K562 (cell line): Measurements from ENCODE around the gene CSTPP1. TPM values are rescaled to one million over a fixed set of nuclear protein-coding genes. Genes with fewer than 3 reads are reported as not detected.

Experiments used
- ATAC-seq: fragments of 200-7000 bp; cut with Tn5 transposase; 3 replicates; pipeline ENCODE4 v1.9.1; 2020; ENCODE audit warnings: moderate library complexity
- BruUV-seq: library from RNA; stranded (reverse); fragments of 400-500 nt; replicated peaks from 2 replicates; lab custom pipeline; 2021; lab: Mats Ljungman, UMichigan
- CTCF ChIA-PET: fragments of 300-600 bp; formaldehyde crosslinking; extraction: SDS; loops from one replicate; lab custom pipeline; 2021; ENCODE audit warnings: low intra/inter-chr PET ratio; lab: Yijun Ruan, JAX
- POLR2A ChIA-PET: fragments of 300-600, 350-650 bp; sonication (Branson Sonifier 250); formaldehyde crosslinking; extraction: SDS; loops from one replicate; lab custom pipeline; 2021; ENCODE audit warnings: antibody characterized with exemption, inconsistent platforms; lab: Yijun Ruan, JAX
- DNase-seq, 4 experiments: peaks; one replicate each; pipeline versions ENCODE4 v3.0.0 to v3.0.0-alpha.2; 2011 to 2018; ENCODE audit warnings: low spot score in 3 of 4, mixed read lengths in 3 of 4; ENCODE audit errors: extremely low read depth in 1 of 4
- FAIRE-seq: peaks from 2 replicates; lab custom pipeline; 2011; peaks lifted over from hg19 to GRCh38; lab: Jason Lieb, UNC
- H2AFZ ChIP-seq: 2 replicates; pipeline ENCODE4 v1.6.0; 2011; ENCODE audit warnings: low read depth, low read length, control low read depth, inconsistent platforms
- H3K27ac ChIP-seq: fragments of 200-600 bp; 3 replicates; pipeline ENCODE4 v1.8.0; 2011; ENCODE audit warnings: low read depth, mild to moderate bottlenecking, control low read depth, inconsistent platforms, low read length, moderate library complexity, mixed read lengths; ENCODE audit errors: extremely low read depth
- H3K27me3 ChIP-seq, 2 experiments: fragments of 300-600 bp in 1 of 2; 2 replicates in 1 of 2; 3 replicates in 1 of 2; pipeline versions ENCODE4 v1.6.0 to v1.8.0; 2011; ENCODE audit warnings: inconsistent platforms in 2 of 2, low read length in 2 of 2, mild to moderate bottlenecking in 1 of 2, mixed read lengths in 1 of 2, moderate library complexity in 1 of 2; ENCODE audit not compliant: control insufficient read depth in 2 of 2, insufficient read depth in 2 of 2
- H3K36me3 ChIP-seq: fragments of 300-600 bp; 3 replicates; pipeline ENCODE4 v1.8.0; 2011; ENCODE audit warnings: mild to moderate bottlenecking, low read length, inconsistent platforms; ENCODE audit not compliant: control insufficient read depth, insufficient read depth
- H3K4me1 ChIP-seq, 2 experiments: fragments of 200-600 bp in 1 of 2; replicated peaks in 1 of 2; 2 replicates in 1 of 2; 3 replicates in 1 of 2; pipeline versions ENCODE4 v1.5.1 to v1.8.0; 2011; ENCODE audit warnings: inconsistent platforms in 2 of 2, low read length in 2 of 2, mild to moderate bottlenecking in 1 of 2, mixed read lengths in 1 of 2, moderate library complexity in 1 of 2; ENCODE audit not compliant: control insufficient read depth in 2 of 2, insufficient read depth in 2 of 2
- H3K4me2 ChIP-seq: 2 replicates; pipeline ENCODE4 v1.6.1; 2011; ENCODE audit warnings: low read length, control low read depth, inconsistent platforms, mixed read lengths; ENCODE audit not compliant: insufficient read depth
- H3K4me3 ChIP-seq: fragments of 200-600 bp; sonication (generic), shearing (Covaris generic); 2 replicates; pipeline ENCODE4 v1.5.1; 2016; ENCODE audit warnings: control low read depth, inconsistent platforms
- H3K79me2 ChIP-seq: fragments of 200-600 bp; 3 replicates; pipeline ENCODE4 v1.8.0; 2011; ENCODE audit warnings: low read length, inconsistent platforms; ENCODE audit not compliant: control insufficient read depth, insufficient read depth
- H3K9ac ChIP-seq, 2 experiments: 2 replicates each; pipeline versions ENCODE4 v1.6.0 to v1.6.1; 2011; ENCODE audit warnings: low read depth in 2 of 2, low read length in 2 of 2, control low read depth in 1 of 2, inconsistent platforms in 1 of 2, mild to moderate bottlenecking in 1 of 2, mixed read lengths in 1 of 2; ENCODE audit not compliant: insufficient read depth in 1 of 2
- H3K9me1 ChIP-seq: one replicate; pipeline ENCODE4 v1.6.0; 2011; ENCODE audit warnings: inconsistent platforms, mild to moderate bottlenecking, low read length, moderate library complexity; ENCODE audit not compliant: control insufficient read depth, insufficient read depth
- H3K9me3 ChIP-seq: replicated peaks from 2 replicates; pipeline ENCODE4 v1.5.1; 2011; ENCODE audit warnings: low read depth, low read length, inconsistent platforms; ENCODE audit not compliant: control insufficient read depth, insufficient read depth
- H4K20me1 ChIP-seq: replicated peaks from 2 replicates; pipeline ENCODE4 v1.6.1; 2011; ENCODE audit warnings: low read length, inconsistent platforms, mixed read lengths; ENCODE audit not compliant: control insufficient read depth, insufficient read depth
- ATF7 ChIP-seq: fragments of 450-650 bp; IDR thresholded peaks from 2 replicates; pipeline ENCODE4 v1.7.1; 2014; ENCODE audit warnings: mild to moderate bottlenecking, moderate library complexity
- CHCHD3 ChIP-seq: fragments of 250-450 bp; sonication (Bioruptor Pico); IDR thresholded peaks from 2 replicates; pipeline ENCODE4 v2.1.2; 2022; ENCODE audit warnings: mild to moderate bottlenecking
- HDAC2 ChIP-seq: fragments of 450-650 bp; IDR thresholded peaks from 2 replicates; pipeline ENCODE4 v1.6.1; 2016; ENCODE audit warnings: mild to moderate bottlenecking
- KHSRP ChIP-seq: fragments of 450-650 bp; IDR thresholded peaks from 2 replicates; pipeline ENCODE4 v1.6.1; 2017
- NEUROD1 ChIP-seq: fragments of 150-350 bp; IDR thresholded peaks from 2 replicates; pipeline ENCODE4 v1.6.1; 2014; ENCODE audit warnings: borderline replicate concordance, low read length, low read depth; ENCODE audit not compliant: partially characterized antibody
- SIX5 ChIP-seq, 2 experiments: IDR thresholded peaks; 2 replicates each; pipeline ENCODE4 v1.6.1; 2011; ENCODE audit warnings: low read length in 2 of 2, borderline replicate concordance in 1 of 2, low read depth in 1 of 2, mild to moderate bottlenecking in 1 of 2, moderate library complexity in 1 of 2; ENCODE audit not compliant: insufficient read depth in 1 of 2
- WGBS: fragments of 100-300 bp; shearing (Covaris generic); methylation state at CpG from one replicate; pipeline ENCODE4 v1.1.6; 2016; ENCODE audit warnings: low coverage, mixed read lengths; ENCODE audit not compliant: insufficient coverage; ENCODE audit errors: missing lambda C conversion rate; 5-methylcytosine and 5-hydroxymethylcytosine counted together
- in situ Hi-C: fragments of 300-500 bp; cut with MboI; formaldehyde crosslinking; loops from 4 replicates; pipeline ENCODE4 v1.15.0; 2018; ENCODE audit warnings: inconsistent platforms, mixed read lengths
- intact Hi-C: fragments of 100-400 bp; cut with micrococcal nuclease; formaldehyde crosslinking; loops from 2 replicates; pipeline ENCODE4 v1.14.2; 2022
- polyA plus RNA-seq, 8 experiments: library from polyadenylated mRNA; depleted of rRNA in 4 of 8; stranded (reverse) in 5 of 8; unstranded in 3 of 8; fragments of >200 nt; fragmentation: Nextera tagmentation in 2 of 8; fragmentation: Illumina TruSeq in 1 of 8; extraction: Ambion mirVana in 2 of 8; extraction: Trizol in 1 of 8; gene quantifications; 2 replicates each; pipeline versions ENCODE4 v1.2.1 to v1.2.3, GENCODE V29; 2011 to 2014; ENCODE audit warnings: inconsistent platforms in 1 of 8, missing spikeins in 1 of 8
- total RNA-seq, 7 experiments: library from RNA; depleted of rRNA in 6 of 7; stranded (reverse); fragments of >200 nt in 6 of 7; fragmentation: Illumina TruSeq in 2 of 7; extraction: Trizol in 2 of 7; gene quantifications; 2 replicates each; pipeline versions ENCODE4 v1.2.1 to v1.2.3, GENCODE V29; 2011 to 2021; ENCODE audit warnings: low replicate concordance in 1 of 7
- TF ChIP-seq, protein P1 (sequence below): fragments of 450-650 bp; IDR thresholded peaks from 2 replicates; pipeline ENCODE4 v1.6.1; 2017; ENCODE audit warnings: mild to moderate bottlenecking, moderate library complexity
- TF ChIP-seq, protein P2 (sequence below): fragments of 200-800 bp; sonication (Bioruptor generic); IDR thresholded peaks from 2 replicates; pipeline ENCODE4 v1.6.1; 2016; ENCODE audit warnings: missing genetic modification characterization, missing compliant biosample characterization

CSTPP1 gene
- total and polyA plus RNA-seq, 9 of the 15 experiments (the other 6 are each of a cell fraction or from before 2014, with no cell fraction given), result 6.5 to 17.8 (median 9.2) TPM

DNA sequence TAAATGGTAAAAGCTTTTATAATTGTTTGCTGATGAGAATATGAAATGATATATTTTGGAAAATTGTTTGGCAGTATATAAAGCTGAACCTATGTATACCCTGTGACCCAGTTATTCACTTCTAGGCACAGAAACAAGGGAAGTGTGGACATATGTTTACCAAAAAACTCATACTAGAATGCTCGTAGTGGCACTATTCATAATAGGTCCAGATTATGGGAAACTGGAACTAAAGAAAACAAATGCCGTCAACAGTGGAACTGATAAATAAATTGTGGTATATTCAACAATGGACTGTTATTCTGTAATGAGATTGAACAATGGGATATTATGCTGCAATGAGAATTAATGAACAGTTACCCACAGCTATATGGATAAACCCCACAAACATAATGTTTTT lies 32.8 kb downstream of the CSTPP1 start:
- Histone ChIP-seq H3K36me3 (no peaks in the 10 kb centered on the region; the same call in 2 of the 3 replicates), H3K9me1 (no peaks in the 10 kb centered on the region), H3K9me3 (0 out of 2 replicates have a peak, but pooled peaks cover 2% of the 10 kb centered on the region), H3K4me2 (no peak overlapping the region), H3K27me3 (no peaks in the 10 kb centered on the region), H3K9ac (no peak overlapping the region), H3K4me3 (no peak overlapping the region), H3K79me2 (no peaks in the 10 kb centered on the region), H4K20me1 (no peaks in the 10 kb centered on the region), H2AFZ (no peak overlapping the region), H3K27ac (no peak overlapping the region), H3K4me1 (peaks cover 0 to 4% of the 10 kb centered on the region in 2 experiments; a peak in 1 of 5 replicates)
- ATAC-seq (no peak), FAIRE-seq (no peak), DNase-seq (no peak)
- WGBS, result 88% methylated on average over 2 of the region's 2 CpGs
- intact Hi-C loops, result no loop called here
- CTCF ChIA-PET, result no interaction called here
- BruUV-seq, result no TSS peak
- in situ Hi-C loops, result no loop called here
- TF ChIP-seq SIX5 (IDR thresholded peaks at IDR 0.05; ENCODE audit: borderline replicate concordance in 1 of 2, insufficient read depth in 1 of 2, low read depth in 1 of 2, low read length in 2 of 2) (no peak), NEUROD1 (no peak), ATF7 (no peak)
- POLR2A ChIA-PET, result no interaction called here

DNA sequence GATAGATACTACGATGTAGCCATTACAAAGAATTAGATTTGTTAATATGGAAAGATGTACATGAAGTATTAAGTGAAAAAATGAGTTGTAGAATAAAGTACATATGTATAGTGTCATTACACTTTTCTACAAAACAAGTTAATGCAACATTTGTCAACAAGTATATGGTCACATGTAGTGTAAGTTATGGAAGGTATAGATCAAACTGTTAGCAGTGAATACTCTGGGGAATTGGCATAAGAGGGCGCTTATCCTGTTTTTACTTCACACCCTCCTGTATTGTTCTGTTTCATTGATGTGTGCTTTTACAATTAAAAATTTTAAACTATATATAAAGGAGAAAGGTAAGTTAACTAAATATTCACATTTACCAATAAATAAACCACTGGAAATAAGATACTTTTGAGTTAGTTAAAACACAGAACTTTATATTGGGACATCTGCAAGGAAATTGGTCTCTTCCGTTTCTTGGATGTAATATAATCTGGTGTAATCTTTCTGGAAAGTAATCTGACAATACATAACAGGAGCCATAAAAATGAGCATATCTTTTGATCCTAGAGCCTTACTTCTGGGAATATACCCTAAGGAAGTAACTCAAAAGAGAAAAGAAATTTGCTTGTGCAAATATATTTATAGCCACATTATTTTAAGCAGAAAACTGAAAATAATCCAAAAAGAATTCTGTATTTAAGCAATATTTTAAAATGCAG lies 34.5 kb downstream of the CSTPP1 start:
- no TSS peak for BruUV-seq
- DNase-seq, result no peak
- Histone ChIP-seq H3K27me3 (no peaks in the 10 kb centered on the region), H3K27ac (no peak overlapping the region), H3K4me3 (no peak overlapping the region), H3K79me2 (no peaks in the 10 kb centered on the region), H3K4me2 (no peak overlapping the region), H3K9ac (no peak overlapping the region), H3K4me1 (peaks cover 0 to 4% of the 10 kb centered on the region in 2 experiments; a peak in 1 of 5 replicates), H3K36me3 (no peaks in the 10 kb centered on the region), H3K9me3 (no peaks in the 10 kb centered on the region), H3K9me1 (no peaks in the 10 kb centered on the region), H2AFZ (no peak overlapping the region), H4K20me1 (no peaks in the 10 kb centered on the region)
- no peak for ATAC-seq
- intact Hi-C loops (no loop called here), in situ Hi-C loops (no loop called here)
- no peak for FAIRE-seq
- CTCF ChIA-PET, result no interaction called here
- POLR2A ChIA-PET, result interaction anchor here (1.0 kb wide), 1 partner anchor 13 kb away, joined by 4 read pairs; no protein-coding TSS in a partner anchor
- 87% methylated on average over 3 of the region's 3 CpGs for WGBS
- TF ChIP-seq HDAC2, result no peak
- TF ChIP-seq CHCHD3 (CRISPR knock-in tag), result no peak
- TF ChIP-seq, protein P1, sequence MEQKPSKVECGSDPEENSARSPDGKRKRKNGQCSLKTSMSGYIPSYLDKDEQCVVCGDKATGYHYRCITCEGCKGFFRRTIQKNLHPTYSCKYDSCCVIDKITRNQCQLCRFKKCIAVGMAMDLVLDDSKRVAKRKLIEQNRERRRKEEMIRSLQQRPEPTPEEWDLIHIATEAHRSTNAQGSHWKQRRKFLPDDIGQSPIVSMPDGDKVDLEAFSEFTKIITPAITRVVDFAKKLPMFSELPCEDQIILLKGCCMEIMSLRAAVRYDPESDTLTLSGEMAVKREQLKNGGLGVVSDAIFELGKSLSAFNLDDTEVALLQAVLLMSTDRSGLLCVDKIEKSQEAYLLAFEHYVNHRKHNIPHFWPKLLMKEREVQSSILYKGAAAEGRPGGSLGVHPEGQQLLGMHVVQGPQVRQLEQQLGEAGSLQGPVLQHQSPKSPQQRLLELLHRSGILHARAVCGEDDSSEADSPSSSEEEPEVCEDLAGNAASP, result no peak
- TF ChIP-seq, protein P2, sequence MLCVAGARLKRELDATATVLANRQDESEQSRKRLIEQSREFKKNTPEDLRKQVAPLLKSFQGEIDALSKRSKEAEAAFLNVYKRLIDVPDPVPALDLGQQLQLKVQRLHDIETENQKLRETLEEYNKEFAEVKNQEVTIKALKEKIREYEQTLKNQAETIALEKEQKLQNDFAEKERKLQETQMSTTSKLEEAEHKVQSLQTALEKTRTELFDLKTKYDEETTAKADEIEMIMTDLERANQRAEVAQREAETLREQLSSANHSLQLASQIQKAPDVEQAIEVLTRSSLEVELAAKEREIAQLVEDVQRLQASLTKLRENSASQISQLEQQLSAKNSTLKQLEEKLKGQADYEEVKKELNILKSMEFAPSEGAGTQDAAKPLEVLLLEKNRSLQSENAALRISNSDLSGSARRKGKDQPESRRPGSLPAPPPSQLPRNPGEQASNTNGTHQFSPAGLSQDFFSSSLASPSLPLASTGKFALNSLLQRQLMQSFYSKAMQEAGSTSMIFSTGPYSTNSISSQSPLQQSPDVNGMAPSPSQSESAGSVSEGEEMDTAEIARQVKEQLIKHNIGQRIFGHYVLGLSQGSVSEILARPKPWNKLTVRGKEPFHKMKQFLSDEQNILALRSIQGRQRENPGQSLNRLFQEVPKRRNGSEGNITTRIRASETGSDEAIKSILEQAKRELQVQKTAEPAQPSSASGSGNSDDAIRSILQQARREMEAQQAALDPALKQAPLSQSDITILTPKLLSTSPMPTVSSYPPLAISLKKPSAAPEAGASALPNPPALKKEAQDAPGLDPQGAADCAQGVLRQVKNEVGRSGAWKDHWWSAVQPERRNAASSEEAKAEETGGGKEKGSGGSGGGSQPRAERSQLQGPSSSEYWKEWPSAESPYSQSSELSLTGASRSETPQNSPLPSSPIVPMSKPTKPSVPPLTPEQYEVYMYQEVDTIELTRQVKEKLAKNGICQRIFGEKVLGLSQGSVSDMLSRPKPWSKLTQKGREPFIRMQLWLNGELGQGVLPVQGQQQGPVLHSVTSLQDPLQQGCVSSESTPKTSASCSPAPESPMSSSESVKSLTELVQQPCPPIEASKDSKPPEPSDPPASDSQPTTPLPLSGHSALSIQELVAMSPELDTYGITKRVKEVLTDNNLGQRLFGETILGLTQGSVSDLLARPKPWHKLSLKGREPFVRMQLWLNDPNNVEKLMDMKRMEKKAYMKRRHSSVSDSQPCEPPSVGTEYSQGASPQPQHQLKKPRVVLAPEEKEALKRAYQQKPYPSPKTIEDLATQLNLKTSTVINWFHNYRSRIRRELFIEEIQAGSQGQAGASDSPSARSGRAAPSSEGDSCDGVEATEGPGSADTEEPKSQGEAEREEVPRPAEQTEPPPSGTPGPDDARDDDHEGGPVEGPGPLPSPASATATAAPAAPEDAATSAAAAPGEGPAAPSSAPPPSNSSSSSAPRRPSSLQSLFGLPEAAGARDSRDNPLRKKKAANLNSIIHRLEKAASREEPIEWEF, result no peak
- TF ChIP-seq KHSRP, result no peak
